Measurements from ENCODE around the gene HLA-C.
"Not testable (repeated sequence)": the region's sequence is repeated elsewhere in the genome, so short reads cannot be mapped to it uniquely, and the experiment has no call there.

Gene HLA-C

GRCh38 chr6:31289788-31290187 is 17.9 kb upstream of the HLA-C start:
- no peak for TF ChIP-seq CTCF (IDR thresholded peaks at IDR 0.05; ENCODE audit: low read depth, low read length)
- DNase-seq (ENCODE audit: extremely low read depth, low read depth), result no peak

- DNase-seq (ENCODE audit: extremely low read depth, low read depth), result no peak
- no peak for TF ChIP-seq CTCF (IDR thresholded peaks at IDR 0.05; ENCODE audit: low read depth, low read length)
Measured at GRCh38 chr6:31287619-31288018, 15.7 kb upstream of the HLA-C start.

GRCh38 chr6:31285982-31286381 is 14.1 kb upstream of the HLA-C start:
- DNase-seq (ENCODE audit: extremely low read depth, low read depth), result no peak
- TF ChIP-seq CTCF (IDR thresholded peaks at IDR 0.05; ENCODE audit: low read depth, low read length), result no peak

GRCh38 chr6:31285486-31285885 is 13.6 kb upstream of the HLA-C start:
- no peak for DNase-seq (ENCODE audit: extremely low read depth, low read depth)
- TF ChIP-seq CTCF (IDR thresholded peaks at IDR 0.05; ENCODE audit: low read depth, low read length), result no peak

- not testable (repeated sequence) for DNase-seq (ENCODE audit: extremely low read depth, low read depth)
Measured at GRCh38 chr6:31279647-31280046, 7.8 kb upstream of the HLA-C start.

- TF ChIP-seq CTCF (IDR thresholded peaks at IDR 0.05; ENCODE audit: low read depth, low read length), result no peak
- DNase-seq (ENCODE audit: extremely low read depth, low read depth), result no peak
Measured at GRCh38 chr6:31272836-31273626, 1.1 kb upstream of the HLA-C start.

- no peak for DNase-seq (ENCODE audit: extremely low read depth, low read depth)
- no peak for TF ChIP-seq CTCF (IDR thresholded peaks at IDR 0.05; ENCODE audit: low read depth, low read length)
Measured at GRCh38 chr6:31272436-31272835, 544 bp upstream of the HLA-C start.

Measured in AG09319 (cell line).